MCF 10A (cell line): ENCODE data around the gene PLS1. TPM values are rescaled to one million over a fixed set of nuclear protein-coding genes. Genes with fewer than 3 reads are reported as not detected.
A peak's percentile ranks its signal among the peaks of the same experiment; 100 is the strongest.

Source experiments
- BruUV-seq: library from RNA; stranded (reverse); fragments of 400-500 nt; replicated peaks from 2 replicates; lab custom pipeline; 2021; lab: Mats Ljungman, UMichigan
- CTCF ChIA-PET: fragments of 300-600 bp; sonication (Branson Sonifier 250); formaldehyde crosslinking; extraction: SDS; loops from one replicate; lab custom pipeline; 2021; ENCODE audit warnings: antibody characterized with exemption, inconsistent platforms; lab: Yijun Ruan, JAX
- POLR2A ChIA-PET: fragments of 300-600, 350-650 bp; sonication (Branson Sonifier 250); formaldehyde crosslinking; extraction: SDS; loops from one replicate; lab custom pipeline; 2020; ENCODE audit warnings: antibody characterized with exemption, inconsistent platforms; lab: Yijun Ruan, JAX
- DNase-seq: peaks from one replicate; pipeline ENCODE4 v3.0.0-alpha.2; 2018; ENCODE audit not compliant: unreplicated experiment
- H3K27ac Mint-ChIP-seq: one replicate; pipeline ENCODE4 v1.8.0; 2022; ENCODE audit warnings: mild to moderate bottlenecking, low read depth, mixed read lengths; ENCODE audit not compliant: unreplicated experiment
- H3K27me3 Mint-ChIP-seq: one replicate; pipeline ENCODE4 v1.8.0; 2022; ENCODE audit warnings: mixed read lengths; ENCODE audit not compliant: insufficient read depth, unreplicated experiment
- H3K36me3 Mint-ChIP-seq: one replicate; pipeline ENCODE4 v1.8.0; 2022; ENCODE audit warnings: mild to moderate bottlenecking, moderate library complexity, mixed read lengths; ENCODE audit not compliant: insufficient read depth, unreplicated experiment
- H3K4me1 Mint-ChIP-seq: one replicate; pipeline ENCODE4 v1.8.0; 2022; ENCODE audit warnings: mixed read lengths; ENCODE audit not compliant: insufficient read depth, unreplicated experiment
- H3K4me3 Mint-ChIP-seq: one replicate; pipeline ENCODE4 v1.8.0; 2022; ENCODE audit warnings: mild to moderate bottlenecking, moderate library complexity, mixed read lengths; ENCODE audit not compliant: unreplicated experiment
- H3K9me3 Mint-ChIP-seq: one replicate; pipeline ENCODE4 v1.8.0; 2022; ENCODE audit warnings: mixed read lengths; ENCODE audit not compliant: unreplicated experiment
- CTCF ChIP-seq: fragments of 200-600 bp; IDR thresholded peaks from one replicate; pipeline ENCODE4 v1.8.0; 2022; ENCODE audit warnings: antibody characterized with exemption, mild to moderate bottlenecking; ENCODE audit not compliant: unreplicated experiment
- intact Hi-C: fragments of 100-400 bp; cut with micrococcal nuclease; formaldehyde crosslinking; loops from 2 replicates; pipeline ENCODE4 v1.14.1; 2022
- total RNA-seq: library from RNA; stranded (reverse); gene quantifications from 2 replicates; pipeline ENCODE4 v1.2.3, GENCODE V29; 2022

PLS1 gene
- total RNA-seq, 1 experiment from 2014 or later: 7.3 TPM

GRCh38 chr3:142644502-142644901 is 48.3 kb downstream of the PLS1 start:
- Mint-ChIP-seq H3K27me3 (no peaks in the 10 kb centered on the region), H3K36me3 (no peaks in the 10 kb centered on the region), H3K9me3 (no peaks in the 10 kb centered on the region), H3K4me3 (no peak overlapping the region), H3K27ac (no peak overlapping the region), H3K4me1 (peaks cover 28% of the 10 kb centered on the region)
- BruUV-seq: no TSS peak
- ChIA-PET POLR2A (no interaction called here), CTCF (no interaction called here)
- no peak for DNase-seq
- no peak for TF ChIP-seq CTCF
- intact Hi-C loops: no loop called here

- H3K27me3 Mint-ChIP-seq: no peaks in the 10 kb centered on the region
- H3K4me1 Mint-ChIP-seq: peaks cover 28% of the 10 kb centered on the region
- no TSS peak for BruUV-seq
- ChIA-PET POLR2A (interaction anchor here (0.5 to 2.1 kb wide), 9 partner anchors 8 to 355 kb away, joined by 3 to 30 read pairs (median 4); partner anchors contain the start of genes ATR, PLS1, TRPC1 and U2SURP), CTCF (interaction anchor here (0.8 to 1.2 kb wide), 4 partner anchors 53 to 184 kb away, joined by 3 to 5 read pairs (median 4); no protein-coding TSS in a partner anchor)
- intact Hi-C loops: loop anchor here (5.0 kb wide), 1 partner anchor 48 kb away; the partner anchor contains the start of gene PLS1
- no peaks in the 10 kb centered on the region for H3K9me3 Mint-ChIP-seq
- H3K27ac Mint-ChIP-seq: no peak overlapping the region
- H3K36me3 Mint-ChIP-seq: no peaks in the 10 kb centered on the region
- no peak overlapping the region for H3K4me3 Mint-ChIP-seq
- TF ChIP-seq CTCF: no peak
- peak; percentile 80 for DNase-seq
Observed at GRCh38 chr3:142645236-142645793, 49.1 kb downstream of the PLS1 start.

GRCh38 chr3:142646020-142646785 is 50.0 kb downstream of the PLS1 start:
- H3K9me3 Mint-ChIP-seq: no peaks in the 10 kb centered on the region
- ChIA-PET POLR2A (interaction anchor here (0.5 to 2.1 kb wide), 14 partner anchors 9 to 355 kb away, joined by 3 to 30 read pairs (median 3); partner anchors contain the start of genes ATR, PLS1, TRPC1 and U2SURP), CTCF (interaction anchor here (0.9 to 1.2 kb wide), 5 partner anchors 10 to 66 kb away, joined by 3 to 4 read pairs (median 3); no protein-coding TSS in a partner anchor)
- intact Hi-C loops: loop anchor here (5.0 kb wide), 1 partner anchor 49 kb away; the partner anchor contains the start of gene PLS1
- no peak overlapping the region for H3K4me3 Mint-ChIP-seq
- DNase-seq: peak; percentile 60
- no peaks in the 10 kb centered on the region for H3K27me3 Mint-ChIP-seq
- no peaks in the 10 kb centered on the region for H3K36me3 Mint-ChIP-seq
- no TSS peak for BruUV-seq
- no peak for TF ChIP-seq CTCF
- peaks cover 28% of the 10 kb centered on the region for H3K4me1 Mint-ChIP-seq
- peak overlapping the region; percentile 8 for H3K27ac Mint-ChIP-seq

GRCh38 chr3:142647856-142648255 is 51.7 kb downstream of the PLS1 start:
- Mint-ChIP-seq H3K27me3 (no peaks in the 10 kb centered on the region), H3K4me3 (no peak overlapping the region), H3K9me3 (no peaks in the 10 kb centered on the region), H3K36me3 (no peaks in the 10 kb centered on the region), H3K27ac (peak overlapping the region; percentile 7), H3K4me1 (peaks cover 28% of the 10 kb centered on the region)
- no TSS peak for BruUV-seq
- intact Hi-C loops: loop anchor here (5.0 kb wide), 1 partner anchor 51 kb away; the partner anchor contains the start of gene PLS1
- no peak for TF ChIP-seq CTCF
- ChIA-PET CTCF (interaction anchor here (0.6 kb wide), 1 partner anchor 10 kb away, joined by 3 read pairs; no protein-coding TSS in a partner anchor), POLR2A (interaction anchor here (1.2 to 1.4 kb wide), 3 partner anchors 52 to 68 kb away, joined by 3 to 5 read pairs (median 3); partner anchors contain the start of gene PLS1)
- DNase-seq: peak; percentile 75
